MM.1S (cell line): ENCODE measurements around the gene CYP24A1.

ENCODE experiments used
- CTCF ChIP-seq: fragments of 300-600 bp; sonication (generic); IDR thresholded peaks from 2 replicates; pipeline ENCODE4 v1.5.1; 2016; ENCODE audit warnings: antibody characterized with exemption, low read length, mixed read lengths
- EZH2 ChIP-seq: fragments of 300-600 bp; sonication (generic); optimal IDR thresholded peaks from 2 replicates; pipeline ENCODE3; 2017; ENCODE audit warnings: low read depth, mild to moderate bottlenecking, antibody characterized with exemption, low read length, mixed read lengths
- EZH2phosphoT487 ChIP-seq: fragments of 300-600 bp; sonication (generic); IDR thresholded peaks from 2 replicates; pipeline ENCODE4 v1.6.1; 2018; ENCODE audit warnings: antibody characterized with exemption, low read length

GRCh38 chr20:54221353-54221752 lies 47.6 kb upstream of the CYP24A1 start:
- TF ChIP-seq CTCF = no peak
- TF ChIP-seq EZH2 = no peak
- no peak for TF ChIP-seq EZH2phosphoT487
